Suppressor macrophage treated with lipopolysaccharide for 1 hour (primary cell): ENCODE measurements around the gene PTPRN2.
"Not testable (repeated sequence)": the region's sequence is repeated elsewhere in the genome, so short reads cannot be mapped to it uniquely, and the experiment has no call there.

Experiments
- DNase-seq, 3 donors: peaks; one replicate each; pipeline ENCODE4 v3.0.0-alpha.2; 2020 to 2022

The PTPRN2 gene

DNA sequence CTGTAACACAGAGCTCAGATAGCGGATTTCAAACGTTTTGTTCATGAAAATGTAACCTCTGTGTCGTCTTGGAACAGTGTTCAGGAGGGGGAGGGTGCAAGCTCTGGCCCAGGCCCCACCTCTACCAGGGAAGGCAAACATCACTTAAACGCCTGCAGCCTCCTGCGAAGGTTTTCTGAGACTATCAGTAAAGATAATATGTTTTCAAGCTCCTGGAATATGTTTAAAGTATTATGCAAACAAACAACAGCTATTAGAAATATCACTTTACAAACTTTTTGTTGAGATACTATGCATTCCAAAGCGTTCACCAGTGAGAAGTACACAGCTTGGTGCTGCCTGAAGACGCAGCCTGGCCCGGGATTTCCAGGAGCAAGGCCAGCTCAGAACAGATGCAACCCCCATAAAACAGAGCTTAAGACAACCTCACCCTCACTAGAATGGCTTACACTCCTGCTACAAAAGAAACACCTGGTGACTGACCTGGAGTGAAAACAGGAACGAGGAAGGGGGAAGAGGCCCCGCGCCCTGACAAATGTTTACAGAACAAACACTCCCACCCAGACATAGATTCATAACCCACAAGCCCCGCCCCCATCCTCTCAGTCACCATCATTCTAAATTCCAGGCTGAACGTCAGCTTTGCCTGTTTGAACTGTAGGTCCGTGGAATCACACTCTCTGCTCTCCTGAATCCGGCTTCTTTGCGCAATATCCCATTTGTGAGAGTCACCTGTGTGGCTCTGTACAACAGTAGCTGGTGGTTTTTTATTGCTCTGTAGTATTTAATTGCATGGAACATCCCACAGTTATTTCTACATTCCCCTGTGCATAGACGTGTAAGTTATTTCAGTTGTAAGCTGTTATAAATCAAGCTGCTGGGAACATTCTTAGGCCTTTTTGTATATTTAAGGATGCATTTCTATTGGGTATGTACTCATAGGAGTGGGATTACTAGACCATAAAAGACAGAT lies 155.0 kb downstream of the PTPRN2 start:
- peak in 2 of 3 donors; percentile 15 to 16 for DNase-seq

DNA sequence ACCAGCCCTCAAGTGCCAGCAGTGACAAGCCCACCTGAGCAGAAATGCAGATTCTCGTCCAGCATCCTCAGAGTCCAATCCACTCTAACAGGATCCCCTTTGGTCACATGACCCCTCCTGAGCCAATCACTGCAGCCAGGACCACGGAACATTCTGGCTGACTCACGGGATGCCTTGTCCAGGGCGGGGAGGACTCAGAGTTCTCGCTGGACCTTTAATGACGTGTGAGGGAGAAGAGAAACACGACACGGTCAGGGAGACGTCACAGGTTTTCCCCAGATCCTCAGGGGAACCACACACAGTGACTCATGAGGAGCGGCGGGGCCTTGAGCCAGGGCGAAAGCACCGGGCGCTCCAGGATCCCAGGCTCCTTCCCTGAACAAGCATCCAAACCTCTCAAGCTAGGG lies 155.7 kb downstream of the PTPRN2 start:
- peak; percentile 52 to 56 (median 56) for DNase-seq

DNA sequence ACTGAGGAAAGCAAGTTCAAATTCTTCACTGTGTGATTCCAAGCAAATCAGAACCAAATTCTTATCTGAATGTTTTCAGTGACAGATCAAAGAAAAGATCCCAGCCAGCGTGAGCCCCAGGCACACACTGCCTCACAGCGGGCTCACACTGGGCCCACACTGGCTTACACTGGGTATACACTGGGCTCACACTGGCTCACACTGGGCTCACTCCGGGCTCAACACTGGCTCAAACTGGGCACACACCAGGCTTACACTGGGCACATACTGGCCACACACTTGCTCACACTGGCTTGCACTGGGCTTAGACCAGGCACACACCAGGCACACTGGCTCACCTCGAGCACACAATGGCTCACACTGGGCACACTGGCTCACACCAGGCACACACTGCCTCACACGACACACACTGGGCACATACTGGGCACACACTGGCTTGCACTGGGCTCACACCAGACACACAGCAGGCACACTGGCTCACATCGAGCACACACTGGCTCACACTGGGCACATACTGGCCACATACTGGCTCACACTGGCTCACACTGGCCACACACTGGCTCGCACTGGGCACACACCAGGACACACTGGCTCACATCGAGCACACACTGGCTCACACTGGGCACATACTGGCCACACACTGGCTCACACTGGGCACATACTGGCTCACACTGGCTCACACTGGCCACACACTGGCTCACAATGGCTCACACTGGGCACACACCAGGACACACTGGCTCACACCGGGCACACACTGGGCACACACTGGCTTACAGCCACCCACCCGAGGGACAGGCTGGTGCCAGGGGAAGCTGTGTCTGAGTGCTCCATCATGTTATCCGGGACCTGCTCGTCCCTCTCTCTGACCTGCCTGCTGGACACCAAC lies 156.3 kb downstream of the PTPRN2 start:
- no peak for DNase-seq

DNA sequence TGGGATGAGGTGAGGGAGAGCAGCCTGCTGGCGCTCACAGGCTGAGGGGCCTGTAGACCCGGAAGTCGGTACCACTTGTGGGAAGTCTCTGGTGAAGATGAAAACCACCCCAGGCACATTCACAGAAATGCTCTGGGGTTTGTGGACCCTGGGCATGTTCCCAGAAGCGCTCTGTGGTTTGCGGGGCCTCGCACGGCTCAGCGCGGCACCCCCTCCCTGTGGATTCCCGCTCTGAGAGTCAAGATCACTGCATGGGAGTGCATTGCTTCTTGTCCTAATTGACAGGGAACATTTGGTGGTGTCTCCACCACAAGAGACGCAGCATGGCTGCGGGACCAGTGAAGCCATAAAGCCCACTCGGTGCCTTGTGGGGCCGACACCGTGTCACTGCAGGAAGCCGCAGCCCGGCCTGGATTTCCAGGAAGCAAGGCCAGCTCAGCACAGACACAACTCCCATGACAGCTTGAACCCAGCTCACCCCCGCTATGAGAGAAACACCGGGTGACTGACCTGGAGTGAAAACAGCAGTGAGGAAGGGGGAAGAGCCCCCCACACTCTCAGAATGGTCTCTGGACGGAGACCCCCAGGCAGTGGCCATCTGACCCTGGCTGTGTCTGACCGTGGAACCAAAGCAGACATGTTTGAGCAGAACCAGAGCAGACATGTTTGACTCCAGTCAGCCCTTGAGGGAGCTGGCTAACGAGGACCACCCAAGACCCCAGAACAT lies 157.2 kb downstream of the PTPRN2 start:
- DNase-seq: no peak

DNA sequence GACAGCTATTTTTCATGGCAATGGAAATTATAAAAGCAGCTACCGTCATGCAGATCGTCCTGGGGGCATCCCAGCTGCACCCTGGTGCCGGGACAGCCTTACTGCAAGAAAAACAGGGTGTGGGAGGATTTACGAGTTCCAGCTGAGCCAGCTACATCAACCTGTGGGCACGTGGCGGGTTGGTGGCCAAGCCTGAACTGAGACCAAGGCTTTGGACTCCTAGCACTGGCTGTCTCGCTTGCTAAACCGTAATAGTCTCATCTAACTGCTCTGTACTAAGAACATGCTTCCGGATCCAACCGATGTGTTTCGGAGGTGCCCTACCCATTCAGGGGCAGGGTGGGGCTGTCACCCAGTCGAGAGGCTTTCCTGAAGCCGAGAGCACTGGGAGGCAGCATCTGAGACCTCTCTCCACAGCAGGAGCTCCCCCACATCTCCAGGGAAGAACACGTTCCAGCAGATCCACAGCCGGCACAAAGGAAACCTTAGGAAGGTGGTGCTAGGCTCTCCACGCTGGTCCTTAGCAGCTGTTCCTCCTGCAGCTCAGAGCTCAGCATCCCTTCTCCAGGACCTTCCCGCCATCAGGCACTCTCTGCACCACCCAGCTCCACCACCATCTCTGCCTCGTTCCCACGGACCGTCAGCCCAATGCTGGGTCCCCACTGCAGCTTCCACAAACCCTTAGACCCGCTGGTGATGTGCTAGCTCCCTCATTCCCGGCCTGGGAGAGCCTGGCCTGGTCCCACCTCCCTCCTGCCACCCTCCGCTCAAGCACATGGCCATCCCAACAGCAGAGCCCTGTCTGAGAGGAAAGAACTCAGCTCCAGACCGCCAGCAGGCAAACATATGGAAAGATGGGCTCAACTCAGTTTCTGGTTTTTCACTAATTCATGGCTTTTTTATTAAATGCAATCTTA lies 158.5 kb downstream of the PTPRN2 start:
- no peak for DNase-seq

DNA sequence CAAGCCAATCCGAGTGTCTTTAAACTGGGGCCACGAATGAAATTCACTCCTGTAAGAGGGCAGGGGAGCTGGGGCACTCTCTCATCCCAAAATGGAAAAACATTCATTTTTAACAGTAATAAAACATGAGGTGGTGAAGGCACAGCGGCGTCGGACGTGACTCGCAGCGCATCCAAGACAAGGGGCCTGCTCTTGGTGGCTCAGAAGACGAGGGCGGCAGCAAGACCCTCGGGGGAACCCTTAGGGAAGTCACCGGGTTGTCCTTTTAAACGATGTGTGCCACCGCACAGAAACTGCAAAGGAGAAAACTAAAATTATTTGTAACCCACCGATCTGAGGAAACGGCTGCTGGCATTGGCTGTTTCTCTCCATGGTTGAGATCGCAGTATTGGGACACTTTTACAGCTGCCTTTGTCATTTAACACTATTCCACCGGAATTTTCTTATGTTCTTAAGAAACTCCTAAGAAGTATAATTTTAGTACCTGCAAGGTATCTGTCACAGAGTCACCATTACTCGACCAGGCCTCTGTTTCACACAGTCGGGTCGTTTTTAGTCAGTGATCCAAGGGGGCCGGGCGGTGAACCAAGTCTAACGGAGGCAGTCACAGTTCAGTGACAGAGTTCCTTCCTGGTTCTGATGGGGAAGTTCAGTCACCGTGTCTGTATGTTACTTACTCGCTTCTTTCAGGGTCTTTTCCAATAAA lies 159.3 kb downstream of the PTPRN2 start:
- peak in 1 of 3 donors; percentile 31 for DNase-seq

DNA sequence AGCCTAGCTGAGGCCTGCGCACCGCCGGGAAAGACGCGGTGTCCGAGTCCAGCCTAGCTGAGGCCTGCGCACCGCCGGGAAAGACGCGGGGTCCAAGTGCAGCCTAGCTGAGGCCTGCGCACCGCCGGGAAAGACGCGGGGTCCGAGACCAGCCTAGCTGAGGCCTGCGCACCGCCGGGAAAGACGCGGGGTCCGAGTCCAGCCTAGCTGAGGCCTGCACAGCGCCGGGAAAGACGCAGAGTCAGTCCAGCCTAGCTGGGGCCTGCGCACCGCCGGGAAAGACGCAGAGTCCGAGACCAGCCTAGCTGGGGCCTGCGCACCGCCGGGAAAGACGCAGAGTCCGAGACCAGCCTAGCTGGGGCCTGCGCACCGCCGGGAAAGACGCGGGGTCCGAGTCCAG lies 161.9 kb downstream of the PTPRN2 start:
- DNase-seq: not testable (repeated sequence)

DNA sequence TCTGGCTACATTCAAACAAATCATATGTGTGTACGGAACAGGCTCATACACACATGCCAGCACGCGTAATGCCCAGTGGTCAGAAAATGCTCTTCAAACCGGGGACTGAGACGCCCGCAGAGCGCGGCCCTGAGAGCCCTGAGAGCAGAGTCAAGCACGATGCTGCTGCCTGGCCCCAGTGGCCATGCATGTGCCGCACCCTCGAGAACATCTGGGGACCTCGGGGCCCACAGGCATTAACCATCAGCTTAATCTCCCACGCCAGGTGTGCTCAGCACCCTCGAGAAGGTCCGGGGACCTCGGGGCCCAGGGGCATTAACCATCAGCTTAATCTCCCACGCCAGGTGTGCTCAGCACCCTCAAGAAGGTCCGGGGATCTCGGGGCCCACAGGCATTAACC lies 163.1 kb downstream of the PTPRN2 start:
- DNase-seq: no peak

DNA sequence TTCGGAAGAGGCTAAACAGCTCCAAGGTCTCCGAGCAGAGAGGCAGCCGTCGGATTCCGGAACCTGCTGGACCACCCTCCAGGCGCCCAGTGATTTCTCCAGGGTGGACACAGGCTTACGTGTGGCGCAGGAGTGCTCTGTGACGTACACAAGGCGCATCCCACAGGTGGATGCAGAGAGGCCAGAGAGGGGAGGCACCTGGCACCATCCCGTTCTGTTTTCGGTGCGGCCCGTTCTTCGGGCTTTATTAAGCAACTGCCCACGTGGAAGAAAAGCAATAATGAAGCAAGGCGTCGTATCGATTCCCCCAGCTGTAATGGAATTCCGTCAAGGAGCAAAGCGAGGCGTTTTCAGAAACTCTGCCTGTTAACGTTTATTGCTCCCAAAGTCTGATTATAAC lies 163.6 kb downstream of the PTPRN2 start:
- DNase-seq: no peak

DNA sequence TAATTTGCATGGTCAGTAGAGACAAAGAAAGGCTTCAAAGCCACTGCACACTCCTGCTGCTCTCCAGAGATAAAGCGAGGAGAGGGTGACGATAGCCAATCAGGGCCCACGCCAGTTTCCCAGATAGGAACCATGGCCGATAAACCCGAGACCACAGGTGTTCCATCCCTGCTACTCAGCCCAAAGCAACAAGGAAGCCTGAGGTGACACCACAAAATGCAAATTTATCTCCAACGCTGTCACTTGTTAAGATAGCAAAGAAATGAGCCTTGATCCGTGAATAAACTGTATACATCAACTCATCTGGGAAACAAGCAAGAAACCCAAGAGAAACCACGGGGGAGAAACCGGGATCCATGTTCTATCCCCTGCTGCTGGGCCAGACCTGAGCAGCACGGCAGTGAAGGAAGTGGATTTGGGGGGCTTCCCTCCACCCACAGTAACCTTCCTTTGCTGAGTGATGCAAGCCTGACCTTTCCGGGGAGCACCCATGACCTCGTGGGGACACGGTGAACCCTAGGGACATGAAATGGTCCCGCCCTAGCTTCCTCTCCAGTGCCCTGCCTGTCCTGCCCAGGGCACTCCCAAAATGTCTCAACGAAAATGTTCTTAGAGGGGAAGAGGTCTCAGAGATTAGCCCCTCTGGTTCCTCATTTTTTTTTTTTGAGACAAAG lies 164.6 kb downstream of the PTPRN2 start:
- DNase-seq: peak; percentile 79 to 83 (median 81)

DNA sequence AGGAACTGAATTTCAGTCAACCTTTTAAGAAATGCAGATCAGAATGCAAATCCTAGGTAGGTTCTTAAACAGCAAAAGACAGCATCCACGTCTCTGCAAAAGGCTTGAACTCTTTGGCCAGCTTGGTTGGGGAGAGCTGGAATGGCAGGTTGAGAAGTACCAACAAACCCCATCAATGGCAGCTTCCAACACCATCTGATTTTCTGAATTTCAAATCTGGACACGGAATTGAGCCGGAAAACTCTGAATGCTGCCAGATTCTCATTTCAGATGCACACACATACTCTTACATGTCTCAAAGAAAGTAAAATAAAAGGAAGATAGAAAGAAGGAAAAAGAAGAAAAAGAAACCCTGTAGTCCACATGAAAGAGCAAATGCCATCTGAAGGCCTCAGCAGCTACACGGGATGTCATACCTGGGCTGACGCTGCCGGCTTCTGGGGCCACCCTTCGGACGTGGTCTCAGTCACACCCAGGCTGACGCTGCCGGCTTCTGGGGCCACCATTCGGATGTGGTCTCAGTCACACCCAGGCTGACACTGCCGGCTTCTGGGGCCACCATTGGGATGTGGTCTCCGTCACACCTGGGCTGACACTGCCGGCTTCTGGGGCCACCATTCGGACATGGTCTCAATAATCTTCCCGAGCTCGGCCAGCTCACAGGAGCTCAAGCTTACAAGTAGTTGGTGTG lies 165.3 kb downstream of the PTPRN2 start:
- DNase-seq: no peak

DNA sequence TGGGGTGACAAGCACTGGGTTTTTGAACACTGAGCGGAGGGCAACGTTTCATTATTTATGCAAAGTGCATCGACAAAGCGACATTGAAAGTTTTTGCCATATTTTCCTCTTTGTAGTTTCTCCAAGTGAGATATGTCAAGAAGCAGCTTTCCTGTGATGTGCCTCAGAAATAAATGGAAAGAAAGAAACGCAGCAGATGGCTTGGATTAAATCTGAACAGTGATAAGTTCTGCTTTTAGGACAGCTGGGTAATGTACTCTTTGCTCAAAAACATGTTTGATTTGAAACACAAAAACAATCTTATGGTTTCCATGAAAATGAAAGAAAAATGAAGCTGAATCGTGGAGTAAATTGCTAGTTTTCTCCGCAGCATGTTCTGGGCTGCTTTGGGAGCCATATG lies 166.3 kb downstream of the PTPRN2 start:
- DNase-seq: no peak

DNA sequence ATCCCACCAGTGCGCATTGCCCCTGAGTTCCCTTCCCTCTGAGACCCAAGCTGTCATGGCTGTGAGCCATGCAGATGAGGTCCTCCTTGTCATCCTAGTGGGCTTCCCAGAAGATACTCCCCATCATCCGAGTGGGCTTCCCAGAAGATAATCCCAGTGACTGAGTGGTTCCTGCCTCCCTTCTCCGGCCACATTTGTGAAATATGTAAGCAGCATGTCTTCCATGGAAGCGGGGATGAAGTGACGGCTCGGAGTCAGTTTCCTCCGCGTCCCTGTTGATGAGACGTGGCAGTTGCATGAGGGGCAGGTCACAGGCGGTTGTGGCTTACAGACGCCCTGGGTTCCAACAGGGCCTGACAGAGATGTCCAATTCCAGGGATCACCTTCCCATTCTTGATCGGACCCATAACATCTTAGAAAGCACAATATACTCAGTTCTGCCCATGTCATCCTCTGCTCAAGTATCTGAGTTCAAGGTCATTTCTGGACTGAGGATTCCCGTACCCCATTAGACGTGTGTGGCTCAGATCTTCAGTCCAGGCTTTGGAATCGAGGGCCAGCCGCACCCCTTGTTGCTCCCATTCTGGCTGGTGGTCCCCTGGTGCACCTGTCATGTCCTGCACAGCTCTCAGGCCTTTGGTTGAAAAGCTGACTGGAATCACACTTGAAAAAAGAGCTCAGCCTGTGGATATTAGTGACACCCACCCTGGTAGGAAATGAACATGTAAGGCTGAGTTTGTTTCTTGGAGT lies 166.9 kb downstream of the PTPRN2 start:
- no peak for DNase-seq

DNA sequence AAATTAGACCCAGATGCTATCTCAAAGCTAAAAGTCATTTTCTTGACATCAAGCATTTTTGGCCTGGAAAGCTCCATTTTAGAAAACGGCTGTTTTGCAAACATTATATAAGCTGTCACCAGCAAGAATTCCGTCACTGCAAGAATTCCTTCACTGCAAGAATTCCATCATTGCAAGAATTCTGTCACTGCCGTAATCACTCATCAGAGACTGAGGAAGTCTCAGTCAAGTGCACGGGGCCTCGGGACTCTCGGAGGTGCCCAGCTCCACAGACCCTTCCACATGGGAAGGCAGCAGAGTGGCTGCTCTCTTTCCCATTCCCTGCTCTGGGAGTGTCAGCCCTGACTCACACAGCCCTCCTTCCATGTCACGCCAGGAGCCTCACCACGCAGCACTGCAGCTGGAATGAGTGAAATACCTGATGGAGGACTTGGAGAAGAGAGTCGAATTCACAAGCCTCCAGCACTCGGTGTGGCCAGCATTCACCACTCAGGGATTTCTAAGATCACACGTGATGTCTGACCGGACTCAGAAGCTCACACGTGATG lies 168.3 kb downstream of the PTPRN2 start:
- DNase-seq: no peak

DNA sequence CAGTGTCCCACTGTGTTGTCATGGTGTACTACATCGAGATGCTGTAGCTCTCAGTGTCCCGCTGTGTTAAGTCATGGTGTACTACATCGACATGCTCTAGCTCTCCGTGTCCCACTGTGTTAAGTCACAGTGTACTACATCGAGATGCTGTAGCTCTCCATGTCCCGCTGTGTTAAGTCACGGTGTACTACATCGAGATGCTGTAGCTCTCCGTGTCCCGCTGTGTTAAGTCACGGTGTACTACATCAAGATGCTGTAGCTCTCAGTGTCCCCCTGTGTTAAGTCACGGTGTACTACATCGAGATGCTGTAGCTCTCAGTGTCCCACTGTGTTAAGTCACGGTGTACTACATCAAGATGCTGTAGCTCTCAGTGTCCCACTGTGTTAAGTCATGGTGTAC lies 169.2 kb downstream of the PTPRN2 start:
- DNase-seq: not testable (repeated sequence)

DNA sequence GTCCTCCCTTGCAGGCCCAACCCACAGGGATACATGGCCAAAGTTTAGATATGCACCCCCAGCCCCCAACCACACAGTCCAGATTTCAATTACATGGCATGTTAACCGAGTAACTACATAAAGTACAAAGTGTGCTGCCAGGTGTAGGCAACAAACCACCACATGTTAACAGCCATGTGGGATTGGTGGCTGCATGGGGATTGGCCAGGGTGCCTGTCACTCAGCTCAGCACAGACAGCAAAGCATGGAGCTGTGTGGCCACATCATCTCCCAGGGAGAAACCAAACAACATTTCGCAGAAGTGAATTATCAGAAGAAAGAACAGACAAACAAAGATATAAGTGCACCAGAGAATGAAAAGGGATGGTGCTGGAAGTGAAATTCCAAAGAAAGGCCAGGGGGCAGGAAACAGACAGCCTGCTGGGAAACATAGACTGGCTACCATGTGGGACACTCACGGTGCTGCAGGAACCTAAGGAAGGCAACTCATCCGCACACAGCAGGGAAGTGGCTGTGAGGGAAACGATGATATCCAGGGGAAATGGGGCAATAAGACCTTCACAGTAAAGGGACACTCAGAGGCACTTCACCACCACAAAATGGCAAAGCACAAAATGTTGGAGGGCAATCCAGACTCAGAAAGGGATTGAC lies 171.2 kb downstream of the PTPRN2 start:
- no peak for DNase-seq

DNA sequence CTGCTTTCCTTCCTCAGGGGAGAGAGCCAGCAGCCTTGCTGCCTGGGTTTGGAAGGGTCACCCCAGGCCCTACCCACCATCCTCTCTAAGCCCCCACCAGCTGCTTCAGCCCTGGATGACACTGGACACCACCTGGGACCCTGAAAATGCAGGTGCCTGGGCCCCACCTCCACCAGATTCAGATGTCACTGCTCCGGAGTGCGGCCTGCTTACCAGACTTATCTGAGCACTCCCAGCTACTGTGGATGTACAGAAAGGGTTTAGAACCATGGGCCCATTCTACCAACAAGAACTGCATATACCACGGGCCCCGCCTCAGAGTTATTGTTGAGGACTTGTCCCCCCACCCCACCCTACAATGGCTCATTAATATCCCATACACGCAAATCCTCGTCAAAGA lies 172.3 kb downstream of the PTPRN2 start:
- no peak for DNase-seq

DNA sequence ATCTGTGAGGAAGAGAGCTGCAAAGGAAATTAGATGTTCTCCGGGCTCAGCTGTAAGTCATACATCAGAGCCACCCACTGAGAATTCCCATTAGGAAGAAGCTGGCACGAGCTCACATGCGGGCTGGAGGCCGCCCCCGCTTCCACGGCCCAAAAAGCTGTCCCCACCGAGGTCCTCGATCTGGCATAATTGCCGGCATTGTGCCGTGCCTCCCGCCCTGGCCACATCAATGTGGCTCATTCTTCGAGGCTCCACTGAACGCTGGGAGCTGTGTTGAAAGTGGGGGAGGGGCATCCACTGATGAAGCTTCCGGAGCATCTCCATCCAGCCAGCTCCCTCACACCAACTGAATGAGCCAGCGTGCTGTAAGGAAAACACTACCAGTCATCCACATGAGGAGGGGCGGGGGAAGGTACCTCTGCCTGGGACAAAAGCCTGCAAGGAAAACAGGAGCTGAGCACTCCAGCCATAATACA lies 173.1 kb downstream of the PTPRN2 start:
- DNase-seq: no peak
